Activated naive CD8-positive, alpha-beta T cell treated with anti-CD3 and anti-CD28 coated beads for 36 hours (primary cell): ENCODE measurements around the gene MADD. TPM values are rescaled to one million over a fixed set of nuclear protein-coding genes. Genes with fewer than 3 reads are reported as not detected.

Source experiments
- DNase-seq: peaks from one replicate; pipeline ENCODE4 v3.0.0; 2021
- H3K27ac Mint-ChIP-seq: one replicate; pipeline ENCODE4 v1.8.0; 2022; ENCODE audit warnings: mild to moderate bottlenecking, moderate library complexity, mixed read lengths
- H3K27me3 Mint-ChIP-seq: one replicate; pipeline ENCODE4 v1.8.0; 2022; ENCODE audit warnings: mild to moderate bottlenecking, mixed read lengths
- H3K36me3 Mint-ChIP-seq: one replicate; pipeline ENCODE4 v1.8.0; 2021; ENCODE audit warnings: mild to moderate bottlenecking, mixed read lengths
- H3K4me1 Mint-ChIP-seq: one replicate; pipeline ENCODE4 v1.8.0; 2021; ENCODE audit warnings: mixed read lengths
- H3K4me3 Mint-ChIP-seq: one replicate; pipeline ENCODE4 v1.8.0; 2022; ENCODE audit warnings: mild to moderate bottlenecking, moderate library complexity, mixed read lengths
- H3K9me3 Mint-ChIP-seq: one replicate; pipeline ENCODE4 v1.8.0; 2022; ENCODE audit warnings: mixed read lengths
- total RNA-seq, 2 experiments: library from RNA; stranded (reverse); gene quantifications; one replicate each; pipeline ENCODE4 v1.2.3, GENCODE V29; 2021

Gene MADD
- total RNA-seq, 2 experiments from 2014 or later, result 50.9 to 51.2 TPM

DNA sequence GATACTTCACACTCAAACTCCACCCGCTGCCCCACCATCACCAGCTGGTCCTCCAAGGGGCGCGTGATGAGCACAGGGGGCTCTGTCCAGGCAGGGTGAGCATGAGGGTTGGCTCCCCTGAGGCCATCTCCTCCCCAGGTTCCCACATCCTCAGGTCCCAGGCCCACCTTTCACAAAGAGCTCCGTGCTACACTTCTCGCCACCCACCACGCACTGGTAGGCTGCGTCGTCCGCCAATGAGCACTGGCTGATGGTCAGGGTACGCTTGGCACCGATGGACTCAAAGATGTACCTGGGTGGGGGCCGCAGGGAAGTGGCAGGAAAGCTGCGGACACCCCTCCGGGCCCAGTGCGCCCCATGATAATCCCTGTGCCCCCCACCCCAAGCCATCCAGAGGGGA is 72.9 kb downstream of the MADD start:
- H3K9me3 Mint-ChIP-seq, result no peaks in the 10 kb centered on the region
- H3K27ac Mint-ChIP-seq, result no peak overlapping the region
- DNase-seq, result no peak
- no peaks in the 10 kb centered on the region for H3K36me3 Mint-ChIP-seq
- no peaks in the 10 kb centered on the region for H3K4me1 Mint-ChIP-seq
- H3K27me3 Mint-ChIP-seq, result no peaks in the 10 kb centered on the region
- no peak overlapping the region for H3K4me3 Mint-ChIP-seq

DNA sequence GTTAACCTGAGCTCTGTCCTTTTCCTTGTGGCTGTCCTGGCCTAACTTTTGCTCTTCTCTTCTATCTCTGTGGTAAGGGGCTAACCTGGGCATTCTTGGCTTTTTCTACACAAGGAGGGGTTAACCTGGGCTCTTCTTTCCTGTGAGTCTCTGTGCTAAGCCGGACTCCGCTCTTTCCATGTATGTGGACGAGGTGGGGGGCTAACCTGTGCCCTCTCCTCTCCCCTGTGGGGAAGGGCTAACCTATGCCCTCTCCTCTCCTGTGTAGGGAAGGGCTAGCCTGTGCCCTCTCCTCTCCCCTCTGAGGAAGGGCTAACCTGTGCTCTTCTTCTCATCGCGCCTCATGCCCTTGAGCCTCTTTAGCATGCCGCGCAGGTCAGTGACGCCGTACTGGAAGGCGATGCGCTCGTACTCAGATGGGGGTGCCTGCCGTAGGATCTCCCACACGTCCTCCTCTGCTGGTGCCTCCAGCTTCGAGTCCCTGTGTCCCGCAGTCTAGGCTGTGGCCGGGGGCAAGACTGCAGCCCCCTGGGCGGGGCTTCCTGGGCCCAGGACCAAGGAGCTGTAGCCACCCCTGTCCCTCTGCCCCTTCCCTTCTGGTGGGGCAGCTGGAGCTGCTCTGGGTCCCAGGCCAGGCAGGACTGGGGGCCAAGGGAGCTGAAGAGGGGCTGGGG is 76.1 kb downstream of the MADD start:
- no peaks in the 10 kb centered on the region for H3K9me3 Mint-ChIP-seq
- no peaks in the 10 kb centered on the region for H3K4me1 Mint-ChIP-seq
- no peaks in the 10 kb centered on the region for H3K27me3 Mint-ChIP-seq
- H3K27ac Mint-ChIP-seq, result no peak overlapping the region
- no peak for DNase-seq
- H3K36me3 Mint-ChIP-seq, result no peaks in the 10 kb centered on the region
- no peak overlapping the region for H3K4me3 Mint-ChIP-seq

DNA sequence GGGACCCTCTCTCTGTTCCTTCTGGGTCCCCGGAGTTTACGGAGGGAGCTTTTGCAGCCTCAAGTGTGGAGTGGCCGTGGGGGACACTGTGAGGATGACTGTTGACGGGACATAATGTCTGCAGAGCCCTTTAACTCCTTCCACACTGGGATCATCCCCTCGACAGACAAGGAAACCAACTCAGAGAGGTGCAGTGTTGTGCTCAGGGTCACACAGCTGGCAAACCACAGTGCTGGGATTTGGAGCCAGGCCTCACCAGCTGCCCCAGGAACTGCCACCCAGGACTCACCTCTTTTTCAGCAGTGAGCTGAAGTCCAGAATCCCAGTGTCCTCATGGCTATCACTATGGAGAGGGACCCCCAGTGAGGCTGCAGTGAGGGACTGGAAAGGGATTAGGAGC is 77.2 kb downstream of the MADD start:
- Mint-ChIP-seq H3K4me1 (no peaks in the 10 kb centered on the region), H3K4me3 (no peak overlapping the region), H3K9me3 (no peaks in the 10 kb centered on the region), H3K27me3 (no peaks in the 10 kb centered on the region), H3K27ac (no peak overlapping the region), H3K36me3 (no peaks in the 10 kb centered on the region)
- no peak for DNase-seq

DNA sequence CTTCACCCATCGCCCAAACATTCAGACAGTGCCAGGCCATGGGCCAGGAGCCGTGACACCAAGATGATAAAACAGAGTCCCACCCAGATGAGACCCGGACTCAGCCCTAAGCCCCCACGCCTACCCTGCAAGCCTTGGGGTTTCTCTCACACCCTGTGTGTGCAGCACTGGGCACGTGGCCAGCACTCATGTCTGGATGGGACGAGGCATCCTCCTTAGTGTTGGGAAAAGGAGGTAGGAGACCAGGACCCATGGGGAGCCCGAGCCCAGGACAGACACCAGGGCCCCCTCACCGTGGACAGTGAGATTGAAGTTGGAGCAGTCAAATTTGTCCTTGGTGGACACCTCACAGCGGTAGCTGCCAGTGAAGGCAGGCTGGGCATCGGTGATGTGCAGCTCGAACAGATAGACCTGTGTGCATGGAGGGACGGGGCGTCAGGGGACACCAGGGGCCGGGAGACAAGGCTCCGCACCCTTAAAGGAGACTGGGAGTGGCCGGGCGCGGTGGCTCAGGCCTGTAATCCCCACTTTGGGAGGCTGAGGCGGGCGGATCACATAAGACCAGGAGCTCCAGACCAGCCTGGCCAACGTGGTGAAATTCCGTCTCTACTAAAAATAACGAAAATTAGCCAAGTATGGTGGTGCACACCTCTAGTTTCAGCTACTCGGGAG is 78.3 kb downstream of the MADD start:
- Mint-ChIP-seq H3K4me1 (no peaks in the 10 kb centered on the region), H3K36me3 (no peaks in the 10 kb centered on the region), H3K4me3 (no peak overlapping the region), H3K27me3 (no peaks in the 10 kb centered on the region), H3K27ac (no peak overlapping the region), H3K9me3 (no peaks in the 10 kb centered on the region)
- DNase-seq, result no peak

DNA sequence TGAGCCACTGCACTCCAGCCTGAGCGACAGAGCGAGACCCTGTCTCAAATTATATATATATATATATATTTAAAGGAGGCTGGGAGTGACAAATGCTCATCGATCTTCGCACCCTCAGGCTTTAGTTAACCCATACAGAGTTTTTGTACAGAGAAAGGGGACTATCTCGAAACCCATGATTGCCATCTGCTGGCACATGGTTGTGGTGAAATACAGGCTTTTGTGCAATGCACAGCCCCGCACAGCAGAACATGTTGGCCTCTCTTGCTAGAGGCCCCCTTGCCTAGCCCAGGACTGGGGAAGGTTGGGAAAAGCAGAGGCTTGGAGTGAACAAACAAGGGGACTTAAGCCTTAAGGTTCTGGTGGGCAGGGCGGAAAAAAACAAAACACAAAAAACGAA is 78.9 kb downstream of the MADD start:
- H3K9me3 Mint-ChIP-seq, result no peaks in the 10 kb centered on the region
- H3K36me3 Mint-ChIP-seq, result no peaks in the 10 kb centered on the region
- no peak overlapping the region for H3K27ac Mint-ChIP-seq
- no peaks in the 10 kb centered on the region for H3K27me3 Mint-ChIP-seq
- H3K4me3 Mint-ChIP-seq, result no peak overlapping the region
- no peaks in the 10 kb centered on the region for H3K4me1 Mint-ChIP-seq
- DNase-seq, result no peak

DNA sequence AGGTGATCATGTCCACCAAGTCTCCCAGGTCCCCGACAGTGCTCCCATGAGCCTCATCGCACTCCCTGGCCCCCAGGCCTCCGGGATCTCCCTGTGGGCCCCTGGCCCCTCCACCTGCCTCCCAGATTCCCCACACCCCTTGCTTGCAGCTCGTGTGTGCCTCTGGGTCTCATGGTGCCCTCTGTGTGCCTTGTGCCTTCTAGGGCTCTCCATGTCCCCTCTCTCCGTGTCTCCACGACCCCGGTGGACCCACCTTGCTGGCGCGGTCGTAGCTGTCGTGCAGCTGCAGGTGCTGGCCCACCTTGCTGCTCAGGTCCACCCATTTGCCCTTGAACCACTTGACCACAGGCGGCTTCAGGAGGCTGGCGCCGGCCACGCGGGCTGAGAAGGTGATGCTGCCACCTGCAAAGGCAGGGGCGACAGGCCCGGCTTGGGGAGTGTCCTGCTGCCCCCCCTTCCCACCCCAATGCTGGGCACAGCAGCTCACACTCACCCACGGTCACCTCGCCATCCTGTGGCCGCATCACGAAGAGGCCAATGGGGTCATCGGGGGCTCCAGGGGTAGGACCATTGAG is 79.7 kb downstream of the MADD start:
- DNase-seq, result no peak
- H3K4me3 Mint-ChIP-seq, result no peak overlapping the region
- no peaks in the 10 kb centered on the region for H3K4me1 Mint-ChIP-seq
- no peak overlapping the region for H3K27ac Mint-ChIP-seq
- H3K36me3 Mint-ChIP-seq, result no peaks in the 10 kb centered on the region
- H3K27me3 Mint-ChIP-seq, result no peaks in the 10 kb centered on the region
- no peaks in the 10 kb centered on the region for H3K9me3 Mint-ChIP-seq

DNA sequence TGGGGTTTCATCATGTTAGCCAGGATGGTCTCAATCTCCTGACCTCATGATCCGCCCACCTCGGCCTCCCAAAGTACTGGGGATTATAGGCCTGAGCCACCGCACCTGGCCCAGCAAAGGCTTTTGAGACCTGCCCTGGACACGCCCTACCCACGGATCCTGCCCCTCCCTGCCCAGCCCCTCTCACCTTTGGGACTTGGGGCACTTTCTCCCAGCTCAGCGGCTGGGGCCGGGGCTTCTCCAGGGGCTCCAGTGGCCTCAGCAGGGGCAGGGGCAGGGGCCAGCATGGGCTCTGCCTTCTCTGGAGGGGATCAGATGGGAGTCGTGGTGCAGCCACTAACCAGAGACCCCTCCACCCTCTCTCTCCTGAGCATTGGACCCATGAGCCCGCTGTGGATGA is 80.4 kb downstream of the MADD start:
- no peaks in the 10 kb centered on the region for H3K27me3 Mint-ChIP-seq
- no peak for DNase-seq
- no peaks in the 10 kb centered on the region for H3K36me3 Mint-ChIP-seq
- H3K4me1 Mint-ChIP-seq, result no peaks in the 10 kb centered on the region
- no peak overlapping the region for H3K27ac Mint-ChIP-seq
- no peak overlapping the region for H3K4me3 Mint-ChIP-seq
- no peaks in the 10 kb centered on the region for H3K9me3 Mint-ChIP-seq

DNA sequence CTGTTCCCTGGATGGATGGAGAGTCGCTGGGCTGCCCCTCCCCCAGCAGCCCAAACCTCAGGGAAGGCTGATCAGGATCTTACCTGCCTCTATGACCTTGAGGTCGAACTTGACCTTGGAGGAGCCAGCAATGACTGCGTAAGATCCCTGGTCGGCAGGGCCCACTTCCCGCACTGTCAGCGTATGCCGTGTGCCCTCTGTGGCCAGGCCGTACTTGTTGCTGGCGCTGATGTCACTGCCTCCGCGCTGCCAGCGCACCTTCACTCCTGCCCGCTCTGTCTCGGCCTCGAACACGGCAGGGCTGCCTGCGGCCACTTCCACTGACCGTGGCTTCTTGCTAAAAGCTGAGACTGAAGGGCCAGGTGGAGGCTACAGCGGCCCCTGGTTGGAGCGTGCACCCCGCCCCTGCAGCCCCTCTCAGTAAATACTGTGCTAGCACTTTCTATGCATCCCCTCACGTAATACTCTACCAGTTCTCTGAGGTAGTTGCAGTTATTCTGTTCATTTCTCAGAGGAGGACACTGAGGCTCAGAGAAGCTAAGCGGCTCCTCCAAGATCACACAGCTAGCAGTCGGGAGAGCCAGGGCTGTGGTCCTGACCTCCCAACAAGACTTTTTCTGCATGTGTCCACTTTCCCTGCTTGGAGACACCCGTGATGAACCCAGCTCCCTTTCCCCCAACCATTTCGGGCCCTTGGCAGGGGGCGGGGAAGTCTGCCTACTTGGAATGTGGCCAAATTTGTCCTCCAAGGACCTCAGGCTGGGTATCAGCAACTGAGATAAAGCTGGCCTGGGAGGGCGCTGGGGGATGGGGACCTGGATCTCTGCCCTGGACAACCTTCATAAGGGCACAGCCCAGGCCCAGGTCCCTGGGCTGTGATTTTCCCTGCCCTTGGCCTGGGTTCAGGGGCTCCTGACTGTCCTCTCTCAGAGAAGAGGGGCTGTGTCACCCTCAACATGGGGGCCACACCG is 81.5 kb downstream of the MADD start:
- no peaks in the 10 kb centered on the region for H3K27me3 Mint-ChIP-seq
- no peak overlapping the region for H3K27ac Mint-ChIP-seq
- H3K4me1 Mint-ChIP-seq, result no peaks in the 10 kb centered on the region
- no peak overlapping the region for H3K4me3 Mint-ChIP-seq
- H3K36me3 Mint-ChIP-seq, result no peaks in the 10 kb centered on the region
- DNase-seq, result no peak
- no peaks in the 10 kb centered on the region for H3K9me3 Mint-ChIP-seq

DNA sequence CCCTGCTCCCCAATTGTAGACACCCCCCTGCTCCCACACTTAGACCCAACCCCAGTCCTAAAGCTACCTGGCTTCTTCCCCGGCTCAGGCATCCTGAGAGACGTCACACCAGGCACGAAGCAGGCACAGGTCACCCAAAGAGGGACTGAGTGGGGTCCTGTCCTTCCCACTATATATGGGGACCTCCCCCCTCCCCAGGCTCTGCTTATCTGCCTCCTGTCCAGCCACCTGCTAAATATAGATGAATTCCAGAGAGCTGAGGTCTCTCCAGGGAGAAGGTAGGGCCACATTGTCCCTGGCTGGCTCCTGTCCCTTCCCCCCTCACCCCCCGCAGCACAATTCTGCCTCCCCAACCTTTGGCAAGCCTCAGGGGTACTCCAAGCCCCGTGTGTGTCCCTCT is 82.6 kb downstream of the MADD start, which contains the start of gene MYBPC3:
MYBPC3 (minus strand) TSS at position 147 of the 400 bp plus-strand sequence; CDS start at position 92, 55 bp downstream.
- H3K9me3 Mint-ChIP-seq, result no peaks in the 10 kb centered on the region
- no peaks in the 10 kb centered on the region for H3K36me3 Mint-ChIP-seq
- no peak within 1 kb of the TSS for H3K27ac Mint-ChIP-seq
- no peaks in the 10 kb centered on the region for H3K27me3 Mint-ChIP-seq
- no peak within 1 kb of the TSS for H3K4me3 Mint-ChIP-seq
- no peaks in the 10 kb centered on the region for H3K4me1 Mint-ChIP-seq
- no peak for DNase-seq

DNA sequence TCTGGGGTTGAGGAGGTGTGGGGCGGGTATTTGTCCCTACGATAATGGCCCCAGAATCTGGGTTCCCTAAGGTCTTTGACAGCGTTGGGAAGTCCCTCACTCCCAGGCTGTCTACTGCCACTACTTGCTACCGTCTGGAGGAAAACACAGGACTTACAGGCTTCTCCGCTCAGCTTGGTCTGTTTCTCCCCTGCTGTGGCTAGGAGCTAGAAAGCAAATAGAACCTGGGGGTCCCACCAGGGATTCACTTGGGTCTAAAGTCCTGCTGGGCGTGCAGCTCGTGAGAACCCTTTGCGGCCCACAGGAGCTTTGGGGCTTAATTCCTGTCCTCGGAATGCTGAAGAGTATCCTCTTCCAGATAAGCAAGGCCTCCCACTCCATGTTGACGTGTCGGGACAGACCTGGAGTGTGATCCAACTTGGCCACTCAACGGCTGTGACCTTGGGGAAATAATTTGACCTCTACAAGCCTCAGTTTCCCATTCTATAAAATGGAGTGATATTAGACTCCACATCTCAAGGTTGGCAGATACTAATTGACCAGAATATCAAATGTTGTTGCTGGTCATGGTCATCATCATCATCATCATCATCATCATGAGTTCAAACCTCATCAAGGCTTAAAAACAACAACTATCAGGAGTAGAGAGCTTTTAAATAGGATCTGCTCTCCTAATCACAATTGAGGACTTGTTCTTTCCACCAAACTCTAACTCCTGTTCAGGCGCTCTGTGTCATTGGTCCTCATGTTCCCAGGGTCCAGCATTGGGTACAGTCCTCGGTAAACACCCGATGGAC is 84.2 kb downstream of the MADD start:
- Mint-ChIP-seq H3K36me3 (no peaks in the 10 kb centered on the region), H3K27ac (no peak overlapping the region), H3K27me3 (no peaks in the 10 kb centered on the region), H3K4me1 (no peaks in the 10 kb centered on the region), H3K9me3 (no peaks in the 10 kb centered on the region), H3K4me3 (no peak overlapping the region)
- DNase-seq, result no peak

DNA sequence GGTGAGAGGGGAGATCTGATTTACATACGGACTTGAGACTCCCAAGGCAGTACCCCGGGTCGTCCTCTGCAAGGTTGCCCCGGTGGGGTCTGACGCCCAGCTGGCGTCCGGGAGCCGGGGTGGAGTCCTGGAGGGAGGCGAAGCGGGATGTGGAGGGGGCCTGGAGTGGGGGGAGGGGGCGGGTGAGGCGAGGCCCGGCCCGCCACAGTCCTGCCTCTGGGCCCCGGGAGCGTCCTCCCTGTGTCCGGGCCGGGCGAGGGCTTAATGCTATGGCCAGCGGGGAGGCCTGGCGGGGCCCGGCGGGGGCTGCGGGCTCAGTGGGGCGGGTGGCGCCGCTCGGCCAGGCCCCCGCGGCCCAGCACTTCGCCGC is 85.0 kb downstream of the MADD start:
- no peak for DNase-seq
- Mint-ChIP-seq H3K36me3 (no peaks in the 10 kb centered on the region), H3K27me3 (no peaks in the 10 kb centered on the region)

DNA sequence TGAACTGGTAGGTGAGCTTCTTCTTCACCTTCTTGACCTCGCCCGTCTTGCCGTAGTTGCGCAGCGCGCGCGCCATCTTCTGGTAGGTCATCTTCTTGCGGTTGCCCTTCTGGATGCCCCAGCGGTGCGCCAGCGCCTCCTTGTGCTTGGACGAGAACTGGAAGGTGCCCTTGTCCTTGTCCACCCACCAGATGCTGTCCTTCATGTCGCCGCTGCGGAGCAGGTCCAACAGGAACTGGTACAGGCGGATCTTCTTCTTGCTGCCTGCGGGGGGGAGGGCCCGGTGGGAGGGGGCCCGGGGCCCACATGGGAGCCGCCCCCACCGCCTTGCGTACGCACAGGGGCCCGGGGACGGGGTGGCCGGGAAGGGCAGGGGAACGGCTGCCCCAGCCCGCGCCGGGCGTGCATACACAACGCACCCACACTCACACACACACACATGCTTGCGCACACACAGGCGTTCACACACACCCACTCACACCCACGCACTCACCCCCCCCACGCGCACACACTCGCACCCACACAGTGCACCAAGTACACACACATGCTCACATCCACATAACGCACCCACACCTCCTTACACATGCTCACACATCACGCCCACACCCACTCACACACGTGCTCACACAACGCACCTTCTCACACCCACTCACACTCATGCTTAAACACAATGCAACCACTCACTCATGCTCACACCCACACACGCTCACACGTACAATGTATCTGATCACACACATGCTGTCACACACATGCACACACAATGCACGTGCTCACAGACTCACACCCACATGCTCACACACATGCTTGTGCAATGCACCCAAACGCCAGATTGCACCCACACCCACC is 85.6 kb downstream of the MADD start:
- H3K27me3 Mint-ChIP-seq, result no peaks in the 10 kb centered on the region
- peak; percentile 52 for DNase-seq
- no peaks in the 10 kb centered on the region for H3K9me3 Mint-ChIP-seq
- peaks cover 3% of the 10 kb centered on the region for H3K4me1 Mint-ChIP-seq
- no peaks in the 10 kb centered on the region for H3K36me3 Mint-ChIP-seq
- no peak overlapping the region for H3K27ac Mint-ChIP-seq
- no peak overlapping the region for H3K4me3 Mint-ChIP-seq

More for the DNA sequence above, 85.0 kb downstream of the MADD start:
- H3K4me3 Mint-ChIP-seq, result no peak overlapping the region
- H3K4me1 Mint-ChIP-seq, result peaks cover 3% of the 10 kb centered on the region
- no peaks in the 10 kb centered on the region for H3K9me3 Mint-ChIP-seq
- no peak overlapping the region for H3K27ac Mint-ChIP-seq

DNA sequence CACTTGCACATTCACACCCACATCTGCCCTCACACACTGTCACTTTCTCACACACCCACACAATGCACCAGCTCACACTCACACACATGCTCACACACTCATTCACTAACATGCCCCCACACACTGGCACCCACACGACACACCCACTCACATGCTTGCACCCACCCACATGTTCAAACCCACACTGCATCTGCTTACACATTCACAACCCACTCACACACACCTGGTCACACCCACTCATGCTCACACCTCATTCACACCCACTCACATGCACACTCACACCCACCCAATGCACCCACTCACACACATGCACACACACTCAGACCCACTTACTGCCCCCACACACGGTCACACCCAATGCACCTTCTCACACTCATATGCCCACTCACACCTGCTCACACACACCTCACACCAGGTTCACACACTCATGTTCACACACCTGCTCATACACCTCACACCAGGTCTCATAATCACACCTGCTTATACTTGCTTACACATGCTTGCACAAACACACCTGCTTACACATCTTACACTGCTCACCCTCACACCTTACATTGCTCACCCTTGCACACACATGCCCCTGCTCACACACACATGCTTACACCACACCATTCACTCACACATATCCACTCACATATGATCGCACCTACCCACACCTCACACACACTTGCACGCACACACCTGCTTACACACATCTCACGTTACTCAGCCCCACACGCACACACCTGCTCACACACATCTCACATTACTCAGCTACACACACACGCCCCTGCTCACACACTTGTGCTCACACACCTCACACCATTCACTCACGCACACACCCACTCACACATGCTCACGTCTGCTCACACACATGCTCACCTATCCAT is 86.4 kb downstream of the MADD start:
- Mint-ChIP-seq H3K27me3 (no peaks in the 10 kb centered on the region), H3K36me3 (no peaks in the 10 kb centered on the region), H3K27ac (no peak overlapping the region), H3K4me1 (peaks cover 5% of the 10 kb centered on the region), H3K4me3 (no peak overlapping the region), H3K9me3 (no peaks in the 10 kb centered on the region)
- DNase-seq, result no peak
